ENCODE measurements around the gene BMP4. TPM values are rescaled to one million over a fixed set of nuclear protein-coding genes. Genes with fewer than 3 reads are reported as not detected.
A peak's percentile ranks its signal among the peaks of the same experiment; 100 is the strongest.

Gene BMP4
- total and polyA plus RNA-seq, 2 donors (not counting 3 experiments of a cell fraction or from before 2014, with no cell fraction given) = 238 to 311 TPM

GRCh38 chr14:53946404-53947093 lies 10.1 kb downstream of the BMP4 start:
- peaks cover 3% of the 10 kb centered on the region for H4K20me1 ChIP-seq (replicated peaks; ENCODE audit: control insufficient read depth, extremely low read depth, insufficient read depth, low read length)
- no peak for TF ChIP-seq FOS (IDR thresholded peaks at IDR 0.05; ENCODE audit: borderline replicate concordance, insufficient read depth, low read length)
- no peak for TF ChIP-seq POLR2AphosphoS5 (IDR thresholded peaks at IDR 0.05; ENCODE audit: insufficient read depth, low read depth, low read length)
- TF ChIP-seq, protein P1, sequence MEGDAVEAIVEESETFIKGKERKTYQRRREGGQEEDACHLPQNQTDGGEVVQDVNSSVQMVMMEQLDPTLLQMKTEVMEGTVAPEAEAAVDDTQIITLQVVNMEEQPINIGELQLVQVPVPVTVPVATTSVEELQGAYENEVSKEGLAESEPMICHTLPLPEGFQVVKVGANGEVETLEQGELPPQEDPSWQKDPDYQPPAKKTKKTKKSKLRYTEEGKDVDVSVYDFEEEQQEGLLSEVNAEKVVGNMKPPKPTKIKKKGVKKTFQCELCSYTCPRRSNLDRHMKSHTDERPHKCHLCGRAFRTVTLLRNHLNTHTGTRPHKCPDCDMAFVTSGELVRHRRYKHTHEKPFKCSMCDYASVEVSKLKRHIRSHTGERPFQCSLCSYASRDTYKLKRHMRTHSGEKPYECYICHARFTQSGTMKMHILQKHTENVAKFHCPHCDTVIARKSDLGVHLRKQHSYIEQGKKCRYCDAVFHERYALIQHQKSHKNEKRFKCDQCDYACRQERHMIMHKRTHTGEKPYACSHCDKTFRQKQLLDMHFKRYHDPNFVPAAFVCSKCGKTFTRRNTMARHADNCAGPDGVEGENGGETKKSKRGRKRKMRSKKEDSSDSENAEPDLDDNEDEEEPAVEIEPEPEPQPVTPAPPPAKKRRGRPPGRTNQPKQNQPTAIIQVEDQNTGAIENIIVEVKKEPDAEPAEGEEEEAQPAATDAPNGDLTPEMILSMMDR (IDR thresholded peaks at IDR 0.05; ENCODE audit: extremely low read depth in 1 of 2, insufficient read depth in 1 of 2, low read depth in 1 of 2, low read length in 2 of 2) = peak in 1 of 2 donors; percentile 5
- no TSS peak for BruUV-seq (replicated peaks)
- peak overlapping the region; percentile 5 for H3K4me2 ChIP-seq (ENCODE audit: insufficient read depth, low read length)
- FAIRE-seq = no peak
- no peak overlapping the region for H3K27ac ChIP-seq (ENCODE audit: insufficient read depth, low read depth, low read length)
- no peak overlapping the region for H2AFZ ChIP-seq (ENCODE audit: low read depth, low read length)
- H3K4me3 ChIP-seq (replicated peaks in 1 of 3; ENCODE audit: insufficient read depth in 1 of 3, low read depth in 1 of 3, low read length in 3 of 3) = no peak overlapping the region
- dilution Hi-C loops (cut with MboI; ENCODE audit: extremely low pct_ligation_motif_present, low sequenced_read_pairs) (no loop called here), intact Hi-C loops (cut with micrococcal nuclease) (no loop called here)
- ChIA-PET POLR2A (interaction anchor here (0.6 to 1.0 kb wide), 3 partner anchors 9 to 227 kb away, joined by 3 to 10 read pairs (median 4); no protein-coding TSS in a partner anchor), CTCF (interaction anchor here (0.7 to 1.6 kb wide), 6 partner anchors 9 to 514 kb away, joined by 3 to 6 read pairs (median 4); no protein-coding TSS in a partner anchor)
- no peaks in the 10 kb centered on the region for H3K9me1 ChIP-seq (replicated peaks; ENCODE audit: control insufficient read depth, extremely low read depth, insufficient read depth, low read length)
- H3K9ac ChIP-seq (replicated peaks; ENCODE audit: extremely low read depth, insufficient read depth, low read length) = no peak overlapping the region
- peaks cover 52% of the 10 kb centered on the region for H3K4me1 ChIP-seq (ENCODE audit: control insufficient read depth, extremely low read depth, insufficient read depth, low read length)
- no peak for DNase-seq (ENCODE audit: low read depth, low spot score)
- H3K27me3 ChIP-seq (ENCODE audit: control insufficient read depth in 2 of 2, insufficient read depth in 2 of 2, low read length in 2 of 2) = no peaks in the 10 kb centered on the region
- peaks cover 18 to 23% of the 10 kb centered on the region in 2 experiments for H3K36me3 ChIP-seq (ENCODE audit: control insufficient read depth in 2 of 2, extremely low read depth in 1 of 2, insufficient read depth in 2 of 2, low read length in 2 of 2)
- peaks cover 23% of the 10 kb centered on the region for H3K79me2 ChIP-seq (ENCODE audit: control insufficient read depth, insufficient read depth, low read length)
- H3K9me3 ChIP-seq (replicated peaks; ENCODE audit: control insufficient read depth, insufficient read depth, low read length) = no peaks in the 10 kb centered on the region

- CTCF ChIA-PET = interaction anchor here (1.1 to 1.3 kb wide), 3 partner anchors 8 to 513 kb away, joined by 3 to 6 read pairs (median 4); no protein-coding TSS in a partner anchor
- no peak overlapping the region for H3K9ac ChIP-seq (replicated peaks; ENCODE audit: extremely low read depth, insufficient read depth, low read length)
- intact Hi-C loops (cut with micrococcal nuclease) (no loop called here), dilution Hi-C loops (cut with MboI; ENCODE audit: extremely low pct_ligation_motif_present, low sequenced_read_pairs) (no loop called here)
- peaks cover 18% of the 10 kb centered on the region for H3K79me2 ChIP-seq (ENCODE audit: control insufficient read depth, insufficient read depth, low read length)
- no peaks in the 10 kb centered on the region for H3K9me1 ChIP-seq (replicated peaks; ENCODE audit: control insufficient read depth, extremely low read depth, insufficient read depth, low read length)
- peaks cover 3% of the 10 kb centered on the region for H4K20me1 ChIP-seq (replicated peaks; ENCODE audit: control insufficient read depth, extremely low read depth, insufficient read depth, low read length)
- H3K36me3 ChIP-seq (ENCODE audit: control insufficient read depth in 2 of 2, extremely low read depth in 1 of 2, insufficient read depth in 2 of 2, low read length in 2 of 2) = peaks cover 12 to 19% of the 10 kb centered on the region in 2 experiments
- FAIRE-seq = no peak
- no peak for DNase-seq (ENCODE audit: low read depth, low spot score)
- H3K4me2 ChIP-seq (ENCODE audit: insufficient read depth, low read length) = no peak overlapping the region
- no peak overlapping the region for H3K4me3 ChIP-seq (replicated peaks in 1 of 3; ENCODE audit: insufficient read depth in 1 of 3, low read depth in 1 of 3, low read length in 3 of 3)
- H3K27me3 ChIP-seq (ENCODE audit: control insufficient read depth in 2 of 2, insufficient read depth in 2 of 2, low read length in 2 of 2) = no peaks in the 10 kb centered on the region
- peaks cover 50% of the 10 kb centered on the region for H3K4me1 ChIP-seq (ENCODE audit: control insufficient read depth, extremely low read depth, insufficient read depth, low read length)
- POLR2A ChIA-PET = no interaction called here
- no peak overlapping the region for H3K27ac ChIP-seq (ENCODE audit: insufficient read depth, low read depth, low read length)
- no peaks in the 10 kb centered on the region for H3K9me3 ChIP-seq (replicated peaks; ENCODE audit: control insufficient read depth, insufficient read depth, low read length)
- BruUV-seq (replicated peaks) = no TSS peak
- no peak overlapping the region for H2AFZ ChIP-seq (ENCODE audit: low read depth, low read length)
- TF ChIP-seq MYC (IDR thresholded peaks at IDR 0.05; ENCODE audit: low read depth, low read length) (no peak), JUN (IDR thresholded peaks at IDR 0.05; ENCODE audit: borderline replicate concordance, insufficient read depth, insufficient read length, low read depth) (no peak), POLR2A (IDR thresholded peaks at IDR 0.05; ENCODE audit: low read depth, low read length) (no peak), GATA2 (IDR thresholded peaks at IDR 0.05; ENCODE audit: insufficient read depth, insufficient read length, low read depth, low read length) (no peak), FOS (IDR thresholded peaks at IDR 0.05; ENCODE audit: borderline replicate concordance, insufficient read depth, low read length) (no peak), EZH2 (IDR thresholded peaks at IDR 0.05; ENCODE audit: borderline replicate concordance, low read depth, low read length, severe bottlenecking) (no peak), POLR2AphosphoS5 (IDR thresholded peaks at IDR 0.05; ENCODE audit: insufficient read depth, low read depth, low read length) (no peak)
- TF ChIP-seq, protein P2, sequence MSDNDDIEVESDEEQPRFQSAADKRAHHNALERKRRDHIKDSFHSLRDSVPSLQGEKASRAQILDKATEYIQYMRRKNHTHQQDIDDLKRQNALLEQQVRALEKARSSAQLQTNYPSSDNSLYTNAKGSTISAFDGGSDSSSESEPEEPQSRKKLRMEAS (IDR thresholded peaks at IDR 0.05; ENCODE audit: insufficient read depth, insufficient read length) = no peak
- TF ChIP-seq, protein P1 (IDR thresholded peaks at IDR 0.05; ENCODE audit: extremely low read depth in 1 of 2, insufficient read depth in 1 of 2, low read depth in 1 of 2, low read length in 2 of 2) = no peak
These were observed 10.6 kb downstream of the BMP4 start for GRCh38 chr14:53946071-53946403.
